Body of pancreas (tissue), 4 donors: ENCODE measurements around the gene GRK3. TPM values are rescaled to one million over a fixed set of nuclear protein-coding genes. Genes with fewer than 3 reads are reported as not detected.
"Not testable (repeated sequence)": the region's sequence is repeated elsewhere in the genome, so short reads cannot be mapped to it uniquely, and the experiment has no call there.

Experiments
- ATAC-seq: fragments of 150-250 bp; one replicate; pipeline ENCODE4 v1.9.1; 2016
- DNase-seq, 4 donors: peaks; one replicate each; pipeline ENCODE4 v3.0.0-alpha.2; 2019
- H3K27ac ChIP-seq, 4 donors: fragments of 200-600 bp; sonication (generic); 1 replicate in 3 of 4; 2 replicates in 1 of 4; pipeline versions ENCODE4 v1.5.1 to v1.6.1; 2016 to 2019; ENCODE audit warnings: mild to moderate bottlenecking in 1 of 4, mixed read lengths in 1 of 4, moderate library complexity in 1 of 4
- H3K27me3 ChIP-seq, 2 donors: fragments of 200-600 bp; sonication (generic); one replicate each; pipeline ENCODE4 v1.6.0; 2016; ENCODE audit warnings: mild to moderate bottlenecking in 1 of 2
- H3K36me3 ChIP-seq, 2 donors: fragments of 200-600 bp; sonication (generic); replicated peaks in 1 of 2; 2 replicates each; pipeline ENCODE4 v1.5.1; 2016; ENCODE audit warnings: low read depth in 2 of 2; ENCODE audit not compliant: insufficient read depth in 1 of 2
- H3K4me1 ChIP-seq: fragments of 200-600 bp; sonication (generic); one replicate; pipeline ENCODE4 v1.6.0; 2016
- H3K4me3 ChIP-seq, 2 donors: fragments of 200-600 bp; sonication (generic); 1 replicate in 1 of 2; 2 replicates in 1 of 2; pipeline ENCODE4 v1.5.1; 2016 to 2019
- H3K9me3 ChIP-seq, 3 donors: fragments of 200-600 bp; sonication (generic); 1 replicate in 2 of 3; 2 replicates in 1 of 3; pipeline ENCODE4 v1.5.1; 2016
- POLR2A ChIP-seq, 3 donors: fragments of 450-650 bp; IDR thresholded peaks; one replicate each; pipeline ENCODE4 v1.6.1; 2016; ENCODE audit warnings: antibody characterized with exemption in 3 of 3, mild to moderate bottlenecking in 2 of 3
- WGBS, 2 donors: methylation state at CpG; one replicate each; pipeline ENCODE4 v1.1.5; 2017; 5-methylcytosine and 5-hydroxymethylcytosine counted together
- intact Hi-C: fragments of 100-400 bp; cut with DNase I; formaldehyde crosslinking; loops from one replicate; pipeline ENCODE4 v1.15.1; 2023
- total RNA-seq, 2 donors: library from RNA; depleted of rRNA; stranded (reverse); fragments of >200 nt; gene quantifications; one replicate each; pipeline ENCODE4 v1.1.0, GENCODE V29; 2016
- TF ChIP-seq, protein P1 (sequence below), 7 experiments: fragments of 450-650 bp in 4 of 7; fragments of 200-600 bp in 3 of 7; sonication (generic) in 3 of 7; IDR thresholded peaks; one replicate each; pipeline ENCODE4 v1.5.1; 2016 to 2019; ENCODE audit warnings: antibody characterized with exemption in 7 of 7

Gene GRK3
- total RNA-seq, 2 donors from 2014 or later = 10.4 to 10.9 TPM

DNA sequence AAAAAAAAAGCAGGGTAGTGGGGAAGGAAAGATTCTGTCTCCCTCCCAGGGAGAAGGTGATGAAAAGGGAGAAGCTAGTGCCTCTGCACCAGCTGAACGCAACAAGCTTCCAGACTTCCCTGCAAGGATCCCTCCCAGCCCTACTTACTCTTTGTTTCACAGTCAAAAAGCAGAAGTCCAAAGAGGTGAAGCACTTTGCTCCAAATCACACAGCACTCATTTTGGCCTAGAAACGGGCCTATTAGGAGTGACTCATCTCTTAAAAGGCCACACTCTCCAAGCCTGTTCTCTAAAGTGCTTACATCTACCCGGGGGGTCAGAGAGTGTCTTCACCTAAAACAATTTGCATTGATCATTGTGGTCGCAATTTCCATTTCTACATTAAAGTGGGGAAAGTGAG lies 17.7 kb upstream of the GRK3 start:
- ATAC-seq = no peak
- TF ChIP-seq, protein P1, sequence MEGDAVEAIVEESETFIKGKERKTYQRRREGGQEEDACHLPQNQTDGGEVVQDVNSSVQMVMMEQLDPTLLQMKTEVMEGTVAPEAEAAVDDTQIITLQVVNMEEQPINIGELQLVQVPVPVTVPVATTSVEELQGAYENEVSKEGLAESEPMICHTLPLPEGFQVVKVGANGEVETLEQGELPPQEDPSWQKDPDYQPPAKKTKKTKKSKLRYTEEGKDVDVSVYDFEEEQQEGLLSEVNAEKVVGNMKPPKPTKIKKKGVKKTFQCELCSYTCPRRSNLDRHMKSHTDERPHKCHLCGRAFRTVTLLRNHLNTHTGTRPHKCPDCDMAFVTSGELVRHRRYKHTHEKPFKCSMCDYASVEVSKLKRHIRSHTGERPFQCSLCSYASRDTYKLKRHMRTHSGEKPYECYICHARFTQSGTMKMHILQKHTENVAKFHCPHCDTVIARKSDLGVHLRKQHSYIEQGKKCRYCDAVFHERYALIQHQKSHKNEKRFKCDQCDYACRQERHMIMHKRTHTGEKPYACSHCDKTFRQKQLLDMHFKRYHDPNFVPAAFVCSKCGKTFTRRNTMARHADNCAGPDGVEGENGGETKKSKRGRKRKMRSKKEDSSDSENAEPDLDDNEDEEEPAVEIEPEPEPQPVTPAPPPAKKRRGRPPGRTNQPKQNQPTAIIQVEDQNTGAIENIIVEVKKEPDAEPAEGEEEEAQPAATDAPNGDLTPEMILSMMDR (IDR thresholded peaks at IDR 0.05) = no peak
- no peak for TF ChIP-seq POLR2A (IDR thresholded peaks at IDR 0.05)
- Histone ChIP-seq H3K27ac (no peak overlapping the region), H3K4me1 (peaks cover 23% of the 10 kb centered on the region), H3K27me3 (no peaks in the 10 kb centered on the region), H3K9me3 (peaks cover 0 to 7% (median 0%) of the 10 kb centered on the region in 3 donors), H3K36me3 (no peaks in the 10 kb centered on the region), H3K4me3 (no peak overlapping the region)
- intact Hi-C loops = no loop called here
- WGBS, 2 donors = 60 to 77% methylated on average over 4 of the region's 4 CpGs
- peak in 1 of 4 donors; percentile 46 for DNase-seq

DNA sequence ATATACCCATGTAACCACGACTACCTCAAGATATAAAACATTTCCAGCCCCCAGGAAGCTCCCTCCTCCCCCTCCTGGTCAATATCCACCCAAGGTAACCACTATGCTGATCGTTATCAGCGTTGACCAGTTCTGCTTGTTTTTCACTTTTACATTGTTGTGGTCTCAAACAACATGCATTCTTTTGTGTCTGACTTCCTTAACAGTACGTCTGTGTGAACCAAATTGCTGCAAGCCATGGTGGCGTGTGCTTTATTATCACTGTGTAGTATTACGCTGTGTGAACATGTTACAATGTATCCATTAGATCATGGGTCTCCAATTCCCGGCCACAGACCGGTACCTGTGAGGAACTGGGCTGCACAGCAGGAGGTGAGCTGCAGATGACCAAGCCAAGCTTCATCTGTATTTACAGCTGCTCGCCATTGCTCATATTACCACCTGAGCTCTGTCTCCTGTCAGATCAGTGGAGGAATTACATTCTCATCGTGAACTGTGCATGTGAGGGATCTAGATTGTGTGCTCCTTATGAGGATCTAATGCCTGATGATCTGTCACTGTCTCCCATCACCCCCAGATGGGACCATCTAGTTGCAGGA lies 15.5 kb upstream of the GRK3 start:
- DNase-seq (no peak), ATAC-seq (no peak)
- Histone ChIP-seq H3K4me1 (peaks cover 22% of the 10 kb centered on the region), H3K27me3 (no peaks in the 10 kb centered on the region), H3K36me3 (no peaks in the 10 kb centered on the region), H3K27ac (no peak overlapping the region), H3K9me3 (peaks cover 0 to 7% (median 0%) of the 10 kb centered on the region in 3 donors), H3K4me3 (no peak overlapping the region)
- intact Hi-C loops = no loop called here
- WGBS, 2 donors = 52 to 55% methylated on average over 10 of the region's 10 CpGs
- TF ChIP-seq, protein P1 (IDR thresholded peaks at IDR 0.05) = no peak
- no peak for TF ChIP-seq POLR2A (IDR thresholded peaks at IDR 0.05)

DNA sequence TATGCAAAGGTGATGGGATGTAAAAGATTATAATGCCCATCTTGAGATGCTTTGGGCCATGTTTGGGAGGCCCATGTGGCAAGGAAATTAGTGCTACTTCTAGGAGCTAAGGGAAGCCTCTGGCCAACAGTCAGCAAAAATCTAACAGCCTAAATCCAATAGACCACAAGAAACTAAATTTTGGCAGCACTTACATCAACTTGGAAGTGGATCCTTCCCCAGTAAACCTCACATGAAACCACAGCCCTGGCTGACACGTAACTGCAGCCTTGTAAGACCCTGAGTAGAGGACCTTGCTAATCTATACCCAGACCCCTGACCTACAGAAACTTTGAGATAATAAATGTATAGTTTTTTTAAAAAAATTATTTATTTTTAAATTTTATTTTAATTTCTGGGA lies 13.1 kb upstream of the GRK3 start:
- TF ChIP-seq, protein P1 (IDR thresholded peaks at IDR 0.05) = no peak
- no peak for TF ChIP-seq POLR2A (IDR thresholded peaks at IDR 0.05)
- no peak for ATAC-seq
- no peaks in the 10 kb centered on the region for H3K27me3 ChIP-seq
- H3K9me3 ChIP-seq = peaks cover 0 to 7% (median 0%) of the 10 kb centered on the region in 3 donors
- intact Hi-C loops = no loop called here
- H3K36me3 ChIP-seq = no peaks in the 10 kb centered on the region
- H3K4me1 ChIP-seq = peaks cover 7% of the 10 kb centered on the region
- DNase-seq = no peak
- no peak overlapping the region for H3K27ac ChIP-seq
- H3K4me3 ChIP-seq = no peak overlapping the region
- WGBS, 2 donors = 53 to 80% methylated on average over 1 of the region's 1 CpG

DNA sequence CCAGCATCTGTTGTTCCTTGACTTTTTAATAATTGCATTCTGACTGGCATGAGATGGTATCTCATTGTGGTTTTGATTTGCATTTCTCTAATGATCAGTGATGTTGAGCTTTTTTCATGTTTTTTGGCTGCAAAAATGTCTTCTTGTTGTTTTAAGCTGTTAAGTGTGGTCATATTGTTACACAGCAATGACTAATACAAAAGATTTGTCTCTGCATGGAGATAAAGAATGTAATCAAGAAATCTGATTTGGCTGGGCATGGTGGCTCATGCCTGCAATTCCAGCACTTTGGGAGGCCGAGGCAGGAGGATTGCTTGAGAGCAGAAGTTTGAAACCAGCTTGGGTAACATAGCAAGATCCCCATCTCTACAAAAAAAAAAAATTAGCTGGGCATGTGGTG lies 12.1 kb upstream of the GRK3 start:
- intact Hi-C loops, DNase-seq, H3K27me3 ChIP-seq, H3K9me3 ChIP-seq, H3K4me1 ChIP-seq, H3K4me3 ChIP-seq, H3K36me3 ChIP-seq, H3K27ac ChIP-seq, ATAC-seq: not testable (repeated sequence)
- WGBS, 2 donors = 71 to 91% methylated on average over 1 of the region's 1 CpG

DNA sequence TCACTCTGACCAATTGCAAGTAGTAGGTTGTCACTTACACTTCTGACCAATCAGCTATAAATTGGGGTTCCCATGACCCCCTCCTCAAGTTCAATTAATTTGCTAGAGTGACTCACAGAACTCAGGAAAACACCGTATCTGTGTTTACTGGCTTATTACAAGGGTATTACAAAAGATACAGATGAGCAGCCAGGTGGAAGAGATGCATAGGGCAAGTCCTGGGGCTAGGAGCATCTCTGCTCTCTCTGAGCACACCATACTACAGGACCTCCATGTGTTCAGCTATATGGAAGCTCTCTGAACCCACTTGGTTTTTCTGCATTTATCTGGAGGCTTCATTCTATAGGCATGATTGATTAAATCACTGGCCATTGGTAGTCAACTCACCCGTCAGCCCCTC lies 11.3 kb upstream of the GRK3 start:
- no peak for ATAC-seq
- DNase-seq = no peak
- TF ChIP-seq, protein P1 (IDR thresholded peaks at IDR 0.05) = no peak
- no peak for TF ChIP-seq POLR2A (IDR thresholded peaks at IDR 0.05)
- intact Hi-C loops = no loop called here
- H3K9me3 ChIP-seq = peaks cover 0 to 7% (median 0%) of the 10 kb centered on the region in 3 donors
- H3K27ac ChIP-seq = no peak overlapping the region
- no peak overlapping the region for H3K4me3 ChIP-seq
- H3K4me1 ChIP-seq = peaks cover 7% of the 10 kb centered on the region
- no peaks in the 10 kb centered on the region for H3K36me3 ChIP-seq
- H3K27me3 ChIP-seq = no peaks in the 10 kb centered on the region
- 62 to 96% methylated on average over 2 of the region's 2 CpGs for WGBS, 2 donors
